Liver (tissue), 9 donors: ENCODE data around the gene DDN. TPM values are rescaled to one million over a fixed set of nuclear protein-coding genes. Genes with fewer than 3 reads are reported as not detected.

ENCODE experiments used
- DNase-seq: peaks from one replicate; pipeline ENCODE4 v3.0.0-alpha.2; 2017; ENCODE audit warnings: low spot score
- H3K27ac ChIP-seq, 2 donors: one replicate each; pipeline ENCODE4 v1.7.0; 2013; ENCODE audit warnings: inconsistent platforms in 2 of 2, low read length in 2 of 2, control low read depth in 1 of 2, low read depth in 1 of 2, mild to moderate bottlenecking in 1 of 2
- H3K27me3 ChIP-seq, 4 donors: one replicate each; pipeline versions ENCODE4 v1.6.1 to v1.7.0; 2013; ENCODE audit warnings: low read length in 3 of 4, inconsistent platforms in 1 of 4, mild to moderate bottlenecking in 1 of 4, moderate library complexity in 1 of 4; ENCODE audit not compliant: control insufficient read depth in 4 of 4, insufficient read depth in 4 of 4
- H3K36me3 ChIP-seq, 4 donors: one replicate each; pipeline versions ENCODE4 v1.6.1 to v1.7.0; 2013; ENCODE audit warnings: low read length in 3 of 4, mild to moderate bottlenecking in 3 of 4, low read depth in 1 of 4, moderate library complexity in 1 of 4; ENCODE audit not compliant: control insufficient read depth in 4 of 4, insufficient read depth in 3 of 4
- H3K4me1 ChIP-seq, 4 donors: one replicate each; pipeline versions ENCODE4 v1.6.1 to v1.7.0; 2013; ENCODE audit warnings: low read length in 3 of 4, mild to moderate bottlenecking in 3 of 4, moderate library complexity in 1 of 4; ENCODE audit not compliant: control insufficient read depth in 4 of 4, insufficient read depth in 4 of 4
- H3K4me3 ChIP-seq, 3 donors: one replicate each; pipeline versions ENCODE4 v1.6.1 to v1.7.0; 2013; ENCODE audit warnings: low read length in 3 of 3, control low read depth in 1 of 3, low read depth in 1 of 3, mild to moderate bottlenecking in 1 of 3
- H3K9ac ChIP-seq, 2 donors: one replicate each; pipeline ENCODE4 v1.7.0; 2013; ENCODE audit warnings: low read length in 2 of 2, mild to moderate bottlenecking in 2 of 2, moderate library complexity in 2 of 2, control low read depth in 1 of 2, low read depth in 1 of 2
- H3K9me3 ChIP-seq, 4 donors: one replicate each; pipeline versions ENCODE4 v1.6.1 to v1.7.0; 2013; ENCODE audit warnings: low read length in 3 of 4; ENCODE audit not compliant: control insufficient read depth in 4 of 4
- CTCF ChIP-seq: fragments of 150-350 bp; IDR thresholded peaks from 2 replicates; pipeline ENCODE4 v1.5.1; 2017; ENCODE audit warnings: improper control_type of control experiment, low read depth, low read length; ENCODE audit not compliant: missing input control
- EGR1 ChIP-seq, 2 donors: IDR thresholded peaks; 2 replicates each; pipeline ENCODE4 v1.6.1; 2016 to 2018; ENCODE audit warnings: antibody characterized with exemption in 2 of 2, low read depth in 2 of 2
- FOXA2 ChIP-seq: IDR thresholded peaks from 2 replicates; pipeline ENCODE4 v1.6.1; 2016; ENCODE audit warnings: antibody characterized with exemption
- HNF4G ChIP-seq: IDR thresholded peaks from 2 replicates; pipeline ENCODE4 v1.6.1; 2016; ENCODE audit warnings: antibody characterized with exemption
- JUND ChIP-seq, 2 donors: IDR thresholded peaks; 2 replicates each; pipeline ENCODE4 v1.6.1; 2016; ENCODE audit warnings: antibody characterized with exemption in 2 of 2
- MAX ChIP-seq: IDR thresholded peaks from 2 replicates; pipeline ENCODE4 v1.6.1; 2016; ENCODE audit warnings: antibody characterized with exemption
- RAD21 ChIP-seq, 2 donors: IDR thresholded peaks; 2 replicates each; pipeline ENCODE4 v1.6.1; 2016; ENCODE audit warnings: antibody characterized with exemption in 2 of 2, mild to moderate bottlenecking in 2 of 2
- RXRA ChIP-seq, 2 donors: IDR thresholded peaks; 2 replicates each; pipeline ENCODE4 v1.6.1; 2017 to 2018; ENCODE audit warnings: antibody characterized with exemption in 2 of 2, mild to moderate bottlenecking in 1 of 2
- SP1 ChIP-seq: IDR thresholded peaks from 2 replicates; pipeline ENCODE4 v1.6.1; 2018; ENCODE audit warnings: antibody characterized with exemption, mild to moderate bottlenecking
- TAF1 ChIP-seq: conservative IDR thresholded peaks from 2 replicates; pipeline ENCODE4 v1.6.1; 2016; ENCODE audit warnings: antibody characterized with exemption, mild to moderate bottlenecking
- YY1 ChIP-seq: IDR thresholded peaks from 2 replicates; pipeline ENCODE4 v1.6.1; 2016; ENCODE audit warnings: antibody characterized with exemption, mild to moderate bottlenecking
- WGBS: extraction: QIAGEN DNeasy Blood & Tissue Kit; methylation state at CpG from one replicate; pipeline ENCODE4 v1.1.7; 2013; 5-methylcytosine and 5-hydroxymethylcytosine counted together
- polyA plus RNA-seq, 2 donors: library from polyadenylated mRNA; stranded (reverse) in 1 of 2; unstranded in 1 of 2; fragments of 200-250 nt in 1 of 2; fragments of >200 nt in 1 of 2; fragmentation: Nextera tagmentation in 1 of 2; extraction: Ambion mirVana in 1 of 2; gene quantifications; one replicate each; pipeline versions ENCODE4 v1.2.1 to v1.2.3, GENCODE V29; 2013 to 2015
- total RNA-seq, 2 donors: library from RNA; depleted of rRNA; stranded (reverse); fragments of >200 nt; gene quantifications; one replicate each; pipeline ENCODE4 v1.2.3, GENCODE V29; 2014
- TF ChIP-seq, protein P1 (sequence below): IDR thresholded peaks from 2 replicates; pipeline ENCODE4 v1.6.1; 2016; ENCODE audit warnings: antibody characterized with exemption
- donor health status: healthy.
- donor health status: healthy.
- donor health status: healthy.
- donor health status: healthy.
- donor health status: healthy.

The DDN gene
- total and polyA plus RNA-seq, 4 donors: 0.09 TPM; not detected in 3

DNA sequence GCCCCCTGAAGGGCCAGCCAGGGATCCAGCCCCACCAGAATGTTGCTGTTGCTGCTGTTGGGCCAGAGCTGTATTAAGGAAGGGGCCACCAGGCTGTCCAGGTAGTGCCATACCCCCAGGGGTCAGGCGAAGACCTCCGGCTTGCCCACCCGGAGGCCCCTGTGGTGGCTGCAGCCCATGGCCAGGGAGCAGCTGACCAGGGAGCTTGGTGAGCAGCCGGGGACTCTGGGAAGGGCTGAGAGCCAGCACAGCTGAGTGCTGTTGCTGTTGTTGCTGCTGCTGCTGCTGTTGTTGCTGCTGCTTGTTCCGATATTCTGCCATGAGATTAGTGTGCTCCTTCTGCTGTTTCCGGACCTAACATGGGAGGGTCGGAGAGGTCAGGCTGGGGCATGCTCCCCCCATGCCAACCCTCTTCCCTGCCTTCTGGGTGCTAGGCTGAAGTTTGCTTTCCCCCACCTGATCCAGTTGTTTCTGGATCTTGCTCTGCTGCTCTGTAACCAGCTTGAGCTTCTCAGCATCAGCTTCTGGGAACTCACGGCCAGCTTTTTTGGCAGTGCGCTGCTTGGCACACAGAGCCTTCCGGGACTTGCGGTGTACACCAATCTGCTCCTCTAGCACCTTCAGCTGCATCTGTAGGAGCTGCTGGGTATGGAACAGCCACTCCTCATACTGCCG lies 34.6 kb upstream of the DDN start:
- no peak overlapping the region for H3K27ac ChIP-seq
- TF ChIP-seq, protein P1, sequence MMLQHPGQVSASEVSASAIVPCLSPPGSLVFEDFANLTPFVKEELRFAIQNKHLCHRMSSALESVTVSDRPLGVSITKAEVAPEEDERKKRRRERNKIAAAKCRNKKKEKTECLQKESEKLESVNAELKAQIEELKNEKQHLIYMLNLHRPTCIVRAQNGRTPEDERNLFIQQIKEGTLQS: no peak
- no peak for TF ChIP-seq TAF1
- TF ChIP-seq HNF4G: no peak
- TF ChIP-seq MAX: no peak
- no peak for TF ChIP-seq CTCF
- no peak for TF ChIP-seq SP1
- no peak for TF ChIP-seq JUND (IDR thresholded peaks at IDR 0.05)
- no peak for TF ChIP-seq EGR1 (IDR thresholded peaks at IDR 0.05; ENCODE audit: low read depth in 2 of 2)

GRCh38 chr12:49032679-49033447 lies 33.7 kb upstream of the DDN start:
- H3K4me3 ChIP-seq: no peak overlapping the region
- 92% methylated on average over 3 of the region's 3 CpGs for WGBS
- H3K27me3 ChIP-seq: no peaks in the 10 kb centered on the region
- no peaks in the 10 kb centered on the region for H3K4me1 ChIP-seq
- no peaks in the 10 kb centered on the region for H3K9me3 ChIP-seq
- H3K9ac ChIP-seq: no peak overlapping the region
- DNase-seq: no peak
- no peak overlapping the region for H3K27ac ChIP-seq
- H3K36me3 ChIP-seq: peaks cover 14 to 80% (median 48%) of the 10 kb centered on the region in 4 donors
- TF ChIP-seq JUND (IDR thresholded peaks at IDR 0.05): no peak
- no peak for TF ChIP-seq FOXA2
- TF ChIP-seq RAD21 (IDR thresholded peaks at IDR 0.05): no peak
- no peak for TF ChIP-seq TAF1
- TF ChIP-seq RXRA (IDR thresholded peaks at IDR 0.05): no peak
- TF ChIP-seq SP1: no peak
- TF ChIP-seq, protein P1: no peak
- no peak for TF ChIP-seq YY1
- TF ChIP-seq MAX: no peak

More for the DNA sequence above, 34.6 kb upstream of the DDN start:
- Histone ChIP-seq H3K4me1 (no peaks in the 10 kb centered on the region), H3K9ac (no peak overlapping the region), H3K27me3 (no peaks in the 10 kb centered on the region), H3K36me3 (peaks cover 14 to 80% (median 48%) of the 10 kb centered on the region in 4 donors), H3K9me3 (no peaks in the 10 kb centered on the region), H3K4me3 (no peak overlapping the region)
- 84% methylated on average over 12 of the region's 12 CpGs for WGBS
- DNase-seq: no peak

DNA sequence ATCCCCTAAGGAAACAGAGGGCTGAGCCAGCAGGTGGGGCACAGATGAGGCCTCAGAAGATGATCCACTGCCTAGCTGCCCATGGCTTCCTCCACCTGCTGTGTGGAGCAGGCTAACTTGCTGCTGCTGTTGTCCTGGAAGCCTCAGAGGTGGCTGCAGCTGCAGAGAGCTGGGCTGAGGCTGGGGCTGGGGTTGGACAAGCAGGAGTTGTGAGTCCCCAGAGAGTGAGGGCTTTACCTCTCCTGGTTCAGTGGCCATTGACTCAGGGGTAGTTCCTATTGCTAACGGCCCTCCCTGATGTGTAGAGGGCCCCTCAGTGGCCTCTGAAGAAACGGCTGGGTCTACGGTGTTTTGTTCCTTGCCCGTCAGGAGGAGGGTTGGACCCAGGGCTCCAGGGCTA lies 33.1 kb upstream of the DDN start:
- DNase-seq: no peak
- Histone ChIP-seq H3K9ac (no peak overlapping the region), H3K4me1 (no peaks in the 10 kb centered on the region), H3K9me3 (no peaks in the 10 kb centered on the region), H3K36me3 (peaks cover 18 to 80% (median 46%) of the 10 kb centered on the region in 4 donors), H3K27me3 (no peaks in the 10 kb centered on the region), H3K27ac (no peak overlapping the region), H3K4me3 (no peak overlapping the region)
- WGBS: 90% methylated on average over 4 of the region's 4 CpGs
- TF ChIP-seq FOXA2: no peak
- TF ChIP-seq SP1: no peak
